GM21423 (cell line): ENCODE results near the gene WIF1.

ENCODE experiments used
- ATAC-seq: cut with Tn5 transposase; IDR thresholded peaks from one replicate; pipeline ENCODE4 v1.9.1; 2021; ENCODE audit warnings: mild to moderate bottlenecking, moderate library complexity; ENCODE audit not compliant: unreplicated experiment

WIF1 gene

GRCh38 chr12:65039301-65039700, 81.8 kb downstream of the WIF1 start:
- ATAC-seq = no peak

- no peak for ATAC-seq
Observed at GRCh38 chr12:65025136-65025535, 96.0 kb downstream of the WIF1 start.

- ATAC-seq = no peak
Observed at GRCh38 chr12:65023485-65023884, 97.6 kb downstream of the WIF1 start.

- no peak for ATAC-seq
Observed at GRCh38 chr12:65022960-65023359, 98.1 kb downstream of the WIF1 start.

GRCh38 chr12:65022421-65022820, 98.7 kb downstream of the WIF1 start:
- no peak for ATAC-seq

- ATAC-seq = no peak
Observed at GRCh38 chr12:65019696-65020234, 101.3 kb downstream of the WIF1 start.

- no peak for ATAC-seq
Observed at GRCh38 chr12:65016881-65017650, 104.0 kb downstream of the WIF1 start.

GRCh38 chr12:65015850-65016249, 105.3 kb downstream of the WIF1 start:
- ATAC-seq = no peak

GRCh38 chr12:65014504-65015271, 106.4 kb downstream of the WIF1 start:
- ATAC-seq = no peak

- ATAC-seq = no peak
Observed at GRCh38 chr12:65010437-65010836, 110.7 kb downstream of the WIF1 start.

- no peak for ATAC-seq
Observed at GRCh38 chr12:65005716-65006115, 115.4 kb downstream of the WIF1 start.

- ATAC-seq = no peak
Observed at GRCh38 chr12:65004270-65004669, 116.8 kb downstream of the WIF1 start.
